HEK293 (cell line): ENCODE results near the gene BNIPL.

Experiments
- CTCF ChIA-PET: fragments of 350-600 bp; formaldehyde crosslinking; extraction: SDS; loops from one replicate; lab custom pipeline; 2021; ENCODE audit warnings: antibody characterized with exemption; lab: Yijun Ruan, JAX
- POLR2A ChIA-PET: fragments of 300-600 bp; formaldehyde crosslinking; extraction: SDS; loops from one replicate; lab custom pipeline; 2020; ENCODE audit warnings: antibody characterized with exemption, inconsistent platforms; lab: Yijun Ruan, JAX
- H3K27ac ChIP-seq: fragments of 200-500 bp; sonication (Bioruptor generic); 2 replicates; pipeline ENCODE4 v1.5.1; 2014; ENCODE audit warnings: low read depth, low read length, control low read depth, inconsistent platforms; ENCODE audit errors: extremely low read depth
- H3K36me3 ChIP-seq, 2 experiments: fragments of 200-500 bp in 1 of 2; sonication (Bioruptor generic) in 1 of 2; 1 replicate in 1 of 2; 2 replicates in 1 of 2; pipeline ENCODE4 v1.5.1; 2014 to 2017; ENCODE audit warnings: inconsistent platforms in 2 of 2, low read length in 2 of 2; ENCODE audit not compliant: control insufficient read depth in 2 of 2, insufficient read depth in 1 of 2
- H3K4me1 ChIP-seq: fragments of 200-500 bp; sonication (Bioruptor generic); 2 replicates; pipeline ENCODE4 v1.5.1; 2014; ENCODE audit warnings: mild to moderate bottlenecking, low read length, inconsistent platforms; ENCODE audit not compliant: control insufficient read depth, insufficient read depth
- H3K4me3 ChIP-seq: 2 replicates; pipeline ENCODE4 v1.5.1; 2011; ENCODE audit warnings: low read depth, mild to moderate bottlenecking, control low read depth, low read length, moderate library complexity
- H3K9me3 ChIP-seq: fragments of 200-500 bp; sonication (Bioruptor generic); 2 replicates; pipeline ENCODE4 v1.5.1; 2014; ENCODE audit warnings: low read depth, low read length, inconsistent platforms; ENCODE audit not compliant: control insufficient read depth, insufficient read depth
- BCL11B ChIP-seq: fragments of 450-650 bp; formaldehyde crosslinking; IDR thresholded peaks from 2 replicates; pipeline ENCODE4 v1.5.1; 2016; ENCODE audit warnings: low read depth, missing biosample characterization, missing genetic modification characterization
- IKZF3 ChIP-seq: fragments of 450-650 bp; IDR thresholded peaks from 2 replicates; pipeline ENCODE4 v1.5.0; 2018; ENCODE audit warnings: missing biosample characterization, mild to moderate bottlenecking, missing genetic modification characterization, moderate library complexity
- KLF16 ChIP-seq: fragments of 450-650 bp; formaldehyde crosslinking; IDR thresholded peaks from 2 replicates; pipeline ENCODE4 v1.5.1; 2017; ENCODE audit warnings: missing biosample characterization, missing genetic modification characterization
- KLF17 ChIP-seq: fragments of 450-650 bp; formaldehyde crosslinking; IDR thresholded peaks from 2 replicates; pipeline ENCODE4 v1.5.1; 2016; ENCODE audit warnings: missing biosample characterization, missing genetic modification characterization
- MZF1 ChIP-seq: fragments of 450-650 bp; formaldehyde crosslinking; IDR thresholded peaks from 2 replicates; pipeline ENCODE4 v1.5.1; 2017; ENCODE audit warnings: missing biosample characterization, missing genetic modification characterization, borderline replicate concordance
- SCRT1 ChIP-seq: fragments of 450-650 bp; formaldehyde crosslinking; IDR thresholded peaks from 2 replicates; pipeline ENCODE4 v1.5.1; 2016; ENCODE audit warnings: missing biosample characterization, missing genetic modification characterization, borderline replicate concordance
- SP7 ChIP-seq: fragments of 450-650 bp; formaldehyde crosslinking; IDR thresholded peaks from 2 replicates; pipeline ENCODE4 v1.5.1; 2016; ENCODE audit warnings: missing biosample characterization, missing genetic modification characterization
- ZBTB49 ChIP-seq: fragments of 450-650 bp; formaldehyde crosslinking; IDR thresholded peaks from 2 replicates; pipeline ENCODE4 v1.5.1; 2016; ENCODE audit warnings: missing biosample characterization, missing genetic modification characterization, low read depth
- ZBTB7A ChIP-seq: fragments of 450-650 bp; formaldehyde crosslinking; IDR thresholded peaks from 2 replicates; pipeline ENCODE4 v1.5.1; 2016; ENCODE audit warnings: low read depth, missing biosample characterization, missing genetic modification characterization
- ZFHX2 ChIP-seq: fragments of 450-650 bp; formaldehyde crosslinking; conservative IDR thresholded peaks from 2 replicates; pipeline ENCODE4 v1.5.1; 2016; ENCODE audit warnings: missing biosample characterization, missing genetic modification characterization
- ZFP37 ChIP-seq: fragments of 450-650 bp; formaldehyde crosslinking; IDR thresholded peaks from 2 replicates; pipeline ENCODE4 v1.5.1; 2016; ENCODE audit warnings: missing biosample characterization, missing genetic modification characterization
- ZNF157 ChIP-seq: fragments of 450-650 bp; formaldehyde crosslinking; IDR thresholded peaks from 2 replicates; pipeline ENCODE4 v1.5.1; 2016; ENCODE audit warnings: missing biosample characterization, missing genetic modification characterization
- ZNF184 ChIP-seq: fragments of 450-650 bp; IDR thresholded peaks from 2 replicates; pipeline ENCODE4 v1.5.1; 2018; ENCODE audit warnings: missing biosample characterization, mild to moderate bottlenecking, missing genetic modification characterization
- ZNF221 ChIP-seq: fragments of 450-650 bp; formaldehyde crosslinking; IDR thresholded peaks from 2 replicates; pipeline ENCODE4 v1.5.1; 2017; ENCODE audit warnings: missing biosample characterization, missing genetic modification characterization, borderline replicate concordance
- ZNF24 ChIP-seq: fragments of 450-650 bp; formaldehyde crosslinking; IDR thresholded peaks from 2 replicates; pipeline ENCODE4 v1.5.1; 2016; ENCODE audit warnings: missing biosample characterization, missing genetic modification characterization
- ZNF311 ChIP-seq: fragments of 450-650 bp; formaldehyde crosslinking; IDR thresholded peaks from 2 replicates; pipeline ENCODE4 v1.5.1; 2017; ENCODE audit warnings: missing biosample characterization, missing genetic modification characterization, borderline replicate concordance
- ZNF341 ChIP-seq: fragments of 450-650 bp; formaldehyde crosslinking; IDR thresholded peaks from 2 replicates; pipeline ENCODE4; 2016; ENCODE audit warnings: low read depth, missing biosample characterization, missing genetic modification characterization
- ZNF350 ChIP-seq: fragments of 450-650 bp; formaldehyde crosslinking; IDR thresholded peaks from 2 replicates; pipeline ENCODE4 v1.5.0; 2017; ENCODE audit warnings: missing biosample characterization, mild to moderate bottlenecking, missing genetic modification characterization
- ZNF426 ChIP-seq: fragments of 450-650 bp; formaldehyde crosslinking; IDR thresholded peaks from 2 replicates; pipeline ENCODE4 v1.5.1; 2017; ENCODE audit warnings: missing biosample characterization, missing genetic modification characterization, mild to moderate bottlenecking, inconsistent platforms, moderate library complexity
- ZNF518A ChIP-seq: fragments of 450-650 bp; formaldehyde crosslinking; conservative IDR thresholded peaks from 2 replicates; pipeline ENCODE4 v1.5.1; 2016; ENCODE audit warnings: low read depth, missing biosample characterization, missing genetic modification characterization
- ZNF544 ChIP-seq: fragments of 450-650 bp; formaldehyde crosslinking; IDR thresholded peaks from 2 replicates; pipeline ENCODE4 v1.5.0; 2017; ENCODE audit warnings: missing biosample characterization, missing genetic modification characterization
- ZNF623 ChIP-seq: fragments of 450-650 bp; formaldehyde crosslinking; IDR thresholded peaks from 2 replicates; pipeline ENCODE4 v1.5.1; 2016; ENCODE audit warnings: missing biosample characterization, missing genetic modification characterization
- ZNF704 ChIP-seq: fragments of 450-650 bp; formaldehyde crosslinking; IDR thresholded peaks from 2 replicates; pipeline ENCODE4 v1.5.1; 2016; ENCODE audit warnings: missing biosample characterization, missing genetic modification characterization
- ZNF747 ChIP-seq: fragments of 450-650 bp; formaldehyde crosslinking; IDR thresholded peaks from 2 replicates; pipeline ENCODE4 v1.5.1; 2016; ENCODE audit warnings: missing biosample characterization, missing genetic modification characterization
- ZSCAN18 ChIP-seq: fragments of 450-650 bp; formaldehyde crosslinking; IDR thresholded peaks from 2 replicates; pipeline ENCODE4 v1.5.1; 2016; ENCODE audit warnings: missing biosample characterization, missing genetic modification characterization

The BNIPL gene

GRCh38 chr1:151060657-151061421 lies 24.5 kb downstream of the BNIPL start (continued):
- no peak for TF ChIP-seq ZNF426 (tag by site-specific recombination)
- no peak for TF ChIP-seq SCRT1 (tag by site-specific recombination)
- no peak for TF ChIP-seq ZNF704
- TF ChIP-seq KLF16 (tag by site-specific recombination) = no peak
- TF ChIP-seq IKZF3 = peak; percentile 79
- TF ChIP-seq SP7 (tag by site-specific recombination) = no peak; the same call in 1 of the 2 replicates
- TF ChIP-seq MZF1 (tag by site-specific recombination) = no peak; the same call in 1 of the 2 replicates
- no peak for TF ChIP-seq ZNF184 (tag by site-specific recombination)
- no peak for TF ChIP-seq ZNF747 (tag by site-specific recombination)

GRCh38 chr1:151061704-151062103 lies 25.3 kb downstream of the BNIPL start:
- no peak overlapping the region for H3K27ac ChIP-seq
- ChIA-PET POLR2A (interaction anchor here (0.5 to 2.7 kb wide), 5 partner anchors 10 to 104 kb away, joined by 3 to 20 read pairs (median 6); partner anchors contain the start of genes GABPB2 and LYSMD1), CTCF (interaction anchor here (0.7 to 3.0 kb wide), 7 partner anchors 10 to 82 kb away, joined by 3 to 15 read pairs (median 4); partner anchors contain the start of gene C1orf56)
- H3K36me3 ChIP-seq = peaks cover 0 to 24% of the 10 kb centered on the region in 2 experiments; a peak in 2 of 3 replicates
- H3K9me3 ChIP-seq = no peaks in the 10 kb centered on the region
- H3K4me3 ChIP-seq = peak overlapping the region; percentile 89; the same call in 1 of the 2 replicates
- H3K4me1 ChIP-seq = peaks cover 4% of the 10 kb centered on the region; the same call in 1 of the 2 replicates
- TF ChIP-seq ZFP37 (no peak), ZBTB49 (tag by site-specific recombination) (no peak), ZNF157 (tag by site-specific recombination) (no peak), ZNF184 (tag by site-specific recombination) (no peak), ZFHX2 (tag by site-specific recombination) (no peak), ZNF341 (tag by site-specific recombination) (no peak), ZNF623 (tag by site-specific recombination) (no peak), ZBTB7A (no peak), ZNF350 (tag by site-specific recombination) (no peak), ZNF518A (no peak), ZNF221 (tag by site-specific recombination) (no peak), ZSCAN18 (tag by site-specific recombination) (no peak), KLF17 (tag by site-specific recombination) (no peak), ZNF311 (no peak), BCL11B (tag by site-specific recombination) (no peak), ZNF24 (tag by site-specific recombination) (no peak), ZNF544 (tag by site-specific recombination) (no peak)
